Tibial nerve (tissue), 4 donors: Measurements from ENCODE around the gene WNT2B. TPM values are rescaled to one million over a fixed set of nuclear protein-coding genes. Genes with fewer than 3 reads are reported as not detected.

ENCODE experiments used
- DNase-seq, 2 donors: peaks; one replicate each; pipeline ENCODE4 v3.0.0-alpha.2; 2019; ENCODE audit warnings: low spot score in 2 of 2
- H3K27ac ChIP-seq, 4 donors: fragments of 200-600 bp; sonication (generic) in 3 of 4; one replicate each; pipeline ENCODE4 v1.5.1; 2017 to 2019; ENCODE audit warnings: mild to moderate bottlenecking in 1 of 4
- H3K27me3 ChIP-seq, 2 donors: fragments of 200-600 bp; sonication (generic) in 1 of 2; one replicate each; pipeline versions ENCODE4 v1.5.1 to v1.6.0; 2017 to 2019
- H3K36me3 ChIP-seq, 3 donors: fragments of 200-600 bp; sonication (generic); one replicate each; pipeline ENCODE4 v1.5.1; 2018 to 2019
- H3K4me1 ChIP-seq, 4 donors: fragments of 200-600 bp; sonication (generic) in 3 of 4; one replicate each; pipeline ENCODE4 v1.5.1; 2017 to 2019
- H3K4me3 ChIP-seq, 4 donors: fragments of 200-600 bp; sonication (generic) in 3 of 4; one replicate each; pipeline ENCODE4 v1.5.1; 2017 to 2019; ENCODE audit warnings: mild to moderate bottlenecking in 1 of 4, moderate library complexity in 1 of 4
- H3K9me3 ChIP-seq, 4 donors: fragments of 200-600 bp; sonication (generic) in 3 of 4; one replicate each; pipeline ENCODE4 v1.5.1; 2017 to 2019
- EP300 ChIP-seq, 2 donors: sonication (generic); formaldehyde crosslinking; IDR thresholded peaks; one replicate each; pipeline ENCODE4 v1.6.1; 2017; ENCODE audit warnings: antibody characterized with exemption in 2 of 2, mild to moderate bottlenecking in 1 of 2
- POLR2A ChIP-seq, 2 donors: fragments of 450-650 bp; IDR thresholded peaks; one replicate each; pipeline ENCODE4 v1.6.1; 2017; ENCODE audit warnings: antibody characterized with exemption in 2 of 2, mild to moderate bottlenecking in 2 of 2, moderate library complexity in 2 of 2
- WGBS, 2 donors: methylation state at CpG; one replicate each; pipeline ENCODE4 v1.1.5; 2018; 5-methylcytosine and 5-hydroxymethylcytosine counted together
- total RNA-seq, 4 donors: library from RNA; depleted of rRNA; stranded (reverse); fragments of >200 nt; gene quantifications; one replicate each; pipeline ENCODE4 v1.1.0, GENCODE V29; 2016
- TF ChIP-seq, protein P1 (sequence below), 5 experiments: fragments of 200-600 bp in 3 of 5; fragments of 450-650 bp in 2 of 5; sonication (generic) in 3 of 5; IDR thresholded peaks; one replicate each; pipeline ENCODE4 v1.5.1; 2016 to 2019; ENCODE audit warnings: antibody characterized with exemption in 5 of 5, mild to moderate bottlenecking in 3 of 5, moderate library complexity in 2 of 5

The WNT2B gene
- total RNA-seq, 4 donors from 2014 or later, result 3.6 to 12.2 (median 9.7) TPM

DNA sequence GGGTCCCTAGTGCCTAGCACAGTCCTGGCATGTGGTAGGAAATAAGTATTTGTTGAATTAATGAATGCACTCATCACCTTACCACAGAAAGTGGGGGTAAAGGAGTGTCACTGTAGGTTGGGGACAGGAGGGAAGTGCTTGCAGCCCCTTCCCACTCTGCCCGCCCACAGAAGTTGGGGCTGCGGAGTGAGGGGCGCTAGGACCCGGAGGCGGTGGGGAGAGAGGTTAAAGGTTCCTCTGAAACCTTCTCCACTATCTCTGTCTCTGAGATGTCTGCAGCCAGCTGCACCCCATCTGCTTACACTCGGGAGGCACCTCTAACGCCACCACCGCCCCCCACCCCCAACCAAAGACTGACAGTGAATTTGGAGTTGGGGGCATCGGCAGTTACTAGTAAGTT lies 1.4 kb upstream of the WNT2B start:
- peaks cover 0 to 46% (median 17%) of the 10 kb centered on the region in 4 donors for H3K4me1 ChIP-seq
- no peaks in the 10 kb centered on the region for H3K9me3 ChIP-seq
- H3K27me3 ChIP-seq, result peaks cover 0 to 56% of the 10 kb centered on the region in 2 donors
- no peaks in the 10 kb centered on the region for H3K36me3 ChIP-seq
- 74 to 76% methylated on average over 9 of the region's 9 CpGs for WGBS, 2 donors
- no peak for DNase-seq
- TF ChIP-seq EP300 (IDR thresholded peaks at IDR 0.05), result no peak
- no peak for TF ChIP-seq POLR2A (IDR thresholded peaks at IDR 0.05)
- TF ChIP-seq, protein P1, sequence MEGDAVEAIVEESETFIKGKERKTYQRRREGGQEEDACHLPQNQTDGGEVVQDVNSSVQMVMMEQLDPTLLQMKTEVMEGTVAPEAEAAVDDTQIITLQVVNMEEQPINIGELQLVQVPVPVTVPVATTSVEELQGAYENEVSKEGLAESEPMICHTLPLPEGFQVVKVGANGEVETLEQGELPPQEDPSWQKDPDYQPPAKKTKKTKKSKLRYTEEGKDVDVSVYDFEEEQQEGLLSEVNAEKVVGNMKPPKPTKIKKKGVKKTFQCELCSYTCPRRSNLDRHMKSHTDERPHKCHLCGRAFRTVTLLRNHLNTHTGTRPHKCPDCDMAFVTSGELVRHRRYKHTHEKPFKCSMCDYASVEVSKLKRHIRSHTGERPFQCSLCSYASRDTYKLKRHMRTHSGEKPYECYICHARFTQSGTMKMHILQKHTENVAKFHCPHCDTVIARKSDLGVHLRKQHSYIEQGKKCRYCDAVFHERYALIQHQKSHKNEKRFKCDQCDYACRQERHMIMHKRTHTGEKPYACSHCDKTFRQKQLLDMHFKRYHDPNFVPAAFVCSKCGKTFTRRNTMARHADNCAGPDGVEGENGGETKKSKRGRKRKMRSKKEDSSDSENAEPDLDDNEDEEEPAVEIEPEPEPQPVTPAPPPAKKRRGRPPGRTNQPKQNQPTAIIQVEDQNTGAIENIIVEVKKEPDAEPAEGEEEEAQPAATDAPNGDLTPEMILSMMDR (IDR thresholded peaks at IDR 0.05), result no peak
- H3K27ac ChIP-seq, result no peak overlapping the region
- H3K4me3 ChIP-seq, result no peak overlapping the region

DNA sequence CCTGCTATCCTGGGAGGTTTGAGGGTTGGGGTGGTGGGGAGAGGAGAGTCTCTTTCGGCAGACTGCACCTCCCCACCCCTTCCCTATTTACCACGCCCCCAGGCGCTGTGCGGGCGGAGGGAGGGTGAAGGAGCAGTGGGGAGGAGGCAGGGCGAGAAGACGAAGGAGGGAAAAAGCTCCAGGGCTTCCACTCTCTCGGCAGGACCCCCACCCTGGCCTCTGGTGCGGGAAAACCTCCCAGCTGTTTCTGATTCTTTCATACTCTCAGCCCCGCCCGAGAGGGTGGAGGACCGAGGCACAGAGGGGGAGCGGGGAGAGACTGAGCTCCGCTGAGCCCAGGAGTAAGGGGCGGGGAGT lies 866 bp upstream of the WNT2B start:
- Histone ChIP-seq H3K27me3 (peaks cover 0 to 51% of the 10 kb centered on the region in 2 donors), H3K4me3 (peak overlapping the region; percentile 44 to 70 (median 52)), H3K27ac (peak overlapping the region in 1 of 4 donors; percentile 73), H3K36me3 (no peaks in the 10 kb centered on the region), H3K4me1 (peaks cover 0 to 40% (median 13%) of the 10 kb centered on the region in 4 donors), H3K9me3 (no peaks in the 10 kb centered on the region)
- WGBS, 2 donors, result 2% methylated on average over 13 to 15 of the region's 15 CpGs
- no peak for TF ChIP-seq EP300 (IDR thresholded peaks at IDR 0.05)
- no peak for TF ChIP-seq POLR2A (IDR thresholded peaks at IDR 0.05)
- TF ChIP-seq, protein P1 (IDR thresholded peaks at IDR 0.05), result no peak
- DNase-seq, result no peak

DNA sequence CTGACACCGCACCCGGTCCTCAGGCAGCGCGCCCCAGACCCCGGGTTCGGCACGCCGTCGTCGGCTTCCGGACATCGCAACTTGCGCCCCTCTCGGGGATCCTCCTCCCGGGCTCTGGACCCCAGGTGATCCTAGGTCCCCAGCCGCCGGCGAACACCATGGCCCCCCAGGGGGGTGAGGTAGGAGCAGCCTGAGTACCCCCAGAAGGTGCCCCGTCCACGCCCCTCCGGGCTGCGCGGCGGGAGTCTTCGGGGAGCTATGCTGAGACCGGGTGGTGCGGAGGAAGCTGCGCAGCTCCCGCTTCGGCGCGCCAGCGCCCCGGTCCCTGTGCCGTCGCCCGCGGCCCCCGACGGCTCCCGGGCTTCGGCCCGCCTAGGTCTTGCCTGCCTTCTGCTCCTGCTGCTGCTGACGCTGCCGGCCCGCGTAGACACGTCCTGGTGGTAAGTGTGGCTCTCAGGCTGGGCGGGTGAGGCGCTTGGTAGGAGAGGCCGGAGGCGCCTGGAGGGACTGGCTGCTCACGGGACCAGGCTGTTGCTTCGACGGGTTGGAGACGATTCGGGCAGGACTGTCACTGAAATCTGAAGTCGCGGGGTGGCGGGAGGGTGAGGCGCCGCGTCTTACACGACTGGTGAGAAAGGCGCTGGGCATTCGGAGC lies 367 bp downstream of the WNT2B start:
- H3K4me1 ChIP-seq, result peaks cover 0 to 36% (median 10%) of the 10 kb centered on the region in 4 donors
- H3K27me3 ChIP-seq, result peaks cover 0 to 41% of the 10 kb centered on the region in 2 donors
- H3K9me3 ChIP-seq, result no peaks in the 10 kb centered on the region
- 17 to 32% methylated on average over 26 to 49 of the region's 66 CpGs for WGBS, 2 donors
- TF ChIP-seq, protein P1 (IDR thresholded peaks at IDR 0.05), result no peak
- no peaks in the 10 kb centered on the region for H3K36me3 ChIP-seq
- peak overlapping the region in 3 of 4 donors; percentile 29 to 73 (median 34) for H3K27ac ChIP-seq
- DNase-seq, result no peak
- H3K4me3 ChIP-seq, result peak overlapping the region; percentile 44 to 70 (median 52)

DNA sequence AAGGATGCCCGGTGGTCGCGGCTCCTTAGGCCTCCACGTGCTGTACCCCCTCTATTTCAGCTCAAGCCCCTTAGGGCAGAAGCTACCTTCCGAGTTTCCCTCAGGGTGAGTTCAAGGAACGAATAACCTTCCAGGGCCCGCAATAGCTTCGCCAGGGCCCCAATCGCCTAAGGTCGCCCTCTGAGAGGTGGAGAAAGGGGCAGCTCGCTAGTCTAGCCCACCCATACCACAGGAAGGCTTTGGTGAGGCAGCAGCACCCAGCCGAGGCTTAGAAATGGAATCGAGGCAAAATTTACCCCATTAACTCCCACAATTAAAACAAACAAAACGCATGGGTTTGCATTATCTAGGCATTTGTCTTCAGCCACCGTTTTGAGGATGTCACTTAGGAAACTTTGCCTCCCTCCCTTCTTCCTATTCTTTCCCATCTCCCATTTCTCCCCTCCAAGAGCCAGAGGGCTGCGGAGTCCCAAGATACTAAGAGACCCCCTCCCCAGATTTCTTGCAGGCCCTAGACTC lies 954 bp downstream of the WNT2B start:
- H3K4me3 ChIP-seq, result peak overlapping the region in 1 of 4 donors; percentile 70

DNA sequence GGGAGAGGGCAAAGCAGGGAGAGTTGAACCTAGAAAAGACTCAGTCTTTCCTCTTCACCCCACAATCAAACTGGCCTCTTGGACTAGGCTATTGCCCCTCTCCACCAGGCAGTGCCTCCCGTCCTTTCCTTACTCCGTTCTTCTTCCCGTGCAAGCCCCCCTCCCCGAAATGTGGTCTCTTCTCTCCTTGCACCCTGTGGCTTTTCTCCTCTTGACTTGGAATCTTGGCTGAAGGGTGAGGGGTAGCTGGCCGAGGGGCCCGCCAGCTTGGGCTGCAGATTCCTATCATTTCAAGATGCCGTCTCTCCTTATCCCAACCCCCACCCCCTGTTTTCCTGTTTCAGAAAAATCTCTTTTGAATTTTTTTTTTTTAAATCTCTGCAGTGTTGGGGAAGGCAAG lies 1.6 kb downstream of the WNT2B start:
- Histone ChIP-seq H3K27ac (peak overlapping the region in 1 of 4 donors; percentile 73), H3K27me3 (peaks cover 0 to 33% of the 10 kb centered on the region in 2 donors), H3K4me1 (peaks cover 0 to 30% (median 10%) of the 10 kb centered on the region in 4 donors), H3K9me3 (no peaks in the 10 kb centered on the region), H3K36me3 (no peaks in the 10 kb centered on the region), H3K4me3 (peak overlapping the region in 1 of 4 donors; percentile 70)
- TF ChIP-seq EP300 (IDR thresholded peaks at IDR 0.05) (no peak), POLR2A (IDR thresholded peaks at IDR 0.05) (no peak)
- TF ChIP-seq, protein P1 (IDR thresholded peaks at IDR 0.05), result no peak
- no peak for DNase-seq
- WGBS, 2 donors, result 60 to 63% methylated on average over 7 of the region's 7 CpGs

More for the DNA sequence above, 954 bp downstream of the WNT2B start:
- H3K27ac ChIP-seq, result peak overlapping the region in 1 of 4 donors; percentile 73
- H3K9me3 ChIP-seq, result no peaks in the 10 kb centered on the region
- DNase-seq, result no peak
- WGBS, 2 donors, result 50 to 59% methylated on average over 16 of the region's 16 CpGs
- H3K4me1 ChIP-seq, result peaks cover 0 to 30% (median 10%) of the 10 kb centered on the region in 4 donors
- H3K27me3 ChIP-seq, result peaks cover 0 to 38% of the 10 kb centered on the region in 2 donors
- H3K36me3 ChIP-seq, result no peaks in the 10 kb centered on the region
- TF ChIP-seq, protein P1 (IDR thresholded peaks at IDR 0.05), result no peak
- TF ChIP-seq POLR2A (IDR thresholded peaks at IDR 0.05) (no peak), EP300 (IDR thresholded peaks at IDR 0.05) (no peak)
